ENCODE results near the gene CCM2L.

DNA sequence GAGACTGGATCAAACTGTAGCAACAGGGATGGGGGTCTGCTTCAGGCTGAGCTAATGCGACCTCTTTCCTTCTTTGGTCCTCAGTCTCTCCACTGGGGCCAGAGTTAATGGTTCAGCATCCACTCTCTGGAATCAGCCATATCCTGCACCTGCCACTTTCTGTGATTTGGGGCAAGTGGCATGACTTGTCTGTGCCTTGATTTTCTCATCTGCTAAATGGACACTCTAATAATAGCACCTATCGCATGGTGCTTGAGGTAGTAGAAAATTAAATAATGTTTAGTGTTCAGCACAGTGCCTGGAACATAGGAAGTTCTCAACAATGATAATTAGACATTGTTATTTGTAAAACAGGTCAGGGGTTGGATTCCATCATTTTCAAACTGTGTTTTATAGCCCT is 35.9 kb upstream of the CCM2L start:
- TF ChIP-seq, protein P1, sequence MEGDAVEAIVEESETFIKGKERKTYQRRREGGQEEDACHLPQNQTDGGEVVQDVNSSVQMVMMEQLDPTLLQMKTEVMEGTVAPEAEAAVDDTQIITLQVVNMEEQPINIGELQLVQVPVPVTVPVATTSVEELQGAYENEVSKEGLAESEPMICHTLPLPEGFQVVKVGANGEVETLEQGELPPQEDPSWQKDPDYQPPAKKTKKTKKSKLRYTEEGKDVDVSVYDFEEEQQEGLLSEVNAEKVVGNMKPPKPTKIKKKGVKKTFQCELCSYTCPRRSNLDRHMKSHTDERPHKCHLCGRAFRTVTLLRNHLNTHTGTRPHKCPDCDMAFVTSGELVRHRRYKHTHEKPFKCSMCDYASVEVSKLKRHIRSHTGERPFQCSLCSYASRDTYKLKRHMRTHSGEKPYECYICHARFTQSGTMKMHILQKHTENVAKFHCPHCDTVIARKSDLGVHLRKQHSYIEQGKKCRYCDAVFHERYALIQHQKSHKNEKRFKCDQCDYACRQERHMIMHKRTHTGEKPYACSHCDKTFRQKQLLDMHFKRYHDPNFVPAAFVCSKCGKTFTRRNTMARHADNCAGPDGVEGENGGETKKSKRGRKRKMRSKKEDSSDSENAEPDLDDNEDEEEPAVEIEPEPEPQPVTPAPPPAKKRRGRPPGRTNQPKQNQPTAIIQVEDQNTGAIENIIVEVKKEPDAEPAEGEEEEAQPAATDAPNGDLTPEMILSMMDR (IDR thresholded peaks at IDR 0.05): no peak
- no peak for TF ChIP-seq EZH2 (IDR thresholded peaks at IDR 0.05)
- TF ChIP-seq EZH2phosphoT487 (IDR thresholded peaks at IDR 0.05): no peak
